KMS-11 (cell line): ENCODE data around the gene SLX9.

Experiments used
- H2AFZ ChIP-seq: fragments of 200-600 bp; sonication (generic); 2 replicates; pipeline ENCODE4 v1.6.1; 2016; ENCODE audit warnings: antibody characterized with exemption, mixed run types, low read depth
- H3K27ac ChIP-seq: fragments of 200-600 bp; sonication (generic); 2 replicates; pipeline ENCODE4 v1.6.1; 2016; ENCODE audit warnings: mild to moderate bottlenecking, mixed run types
- H3K27me3 ChIP-seq: fragments of 200-600 bp; sonication (generic); 2 replicates; pipeline ENCODE4 v1.6.1; 2017; ENCODE audit warnings: mild to moderate bottlenecking, low read depth, mixed run types, moderate library complexity; ENCODE audit not compliant: insufficient read depth
- H3K36me3 ChIP-seq: fragments of 200-600 bp; sonication (generic); 2 replicates; pipeline ENCODE4 v1.6.1; 2017; ENCODE audit warnings: mild to moderate bottlenecking, mixed run types; ENCODE audit not compliant: insufficient read depth
- H3K4me1 ChIP-seq: fragments of 200-600 bp; sonication (generic); 2 replicates; pipeline ENCODE4 v1.6.1; 2016; ENCODE audit warnings: mild to moderate bottlenecking, low read depth, mixed run types; ENCODE audit not compliant: poor library complexity, severe bottlenecking
- H3K4me2 ChIP-seq: fragments of 200-600 bp; sonication (generic); 2 replicates; pipeline ENCODE4 v1.7.0; 2016; ENCODE audit warnings: mild to moderate bottlenecking, mixed run types
- H3K4me3 ChIP-seq: fragments of 200-600 bp; sonication (generic); IDR thresholded peaks from 2 replicates; pipeline ENCODE4 v1.6.1; 2017; ENCODE audit warnings: low read depth, low read length, mixed read lengths; ENCODE audit not compliant: insufficient read depth
- H3K79me2 ChIP-seq: fragments of 200-600 bp; sonication (generic); 2 replicates; pipeline ENCODE4 v1.6.1; 2016; ENCODE audit warnings: low read depth, mixed run types; ENCODE audit not compliant: insufficient read depth
- H3K9ac ChIP-seq: fragments of 200-600 bp; sonication (generic); 2 replicates; pipeline ENCODE4 v1.6.1; 2016; ENCODE audit warnings: mild to moderate bottlenecking, mixed run types
- H4K20me1 ChIP-seq: fragments of 200-600 bp; sonication (generic); 2 replicates; pipeline ENCODE4 v1.6.1; 2016; ENCODE audit warnings: mild to moderate bottlenecking, mixed run types; ENCODE audit not compliant: insufficient read depth
- CTCF ChIP-seq: fragments of 200-600 bp; sonication (generic); conservative IDR thresholded peaks from 2 replicates; pipeline ENCODE4 v1.6.1; 2017; ENCODE audit warnings: low read depth, mild to moderate bottlenecking, antibody characterized with exemption, low read length, moderate library complexity, mixed read lengths

The SLX9 gene

GRCh38 chr21:44901391-44902074, 38.3 kb upstream of the SLX9 start:
- no peak for TF ChIP-seq CTCF
- Histone ChIP-seq H3K79me2 (no peaks in the 10 kb centered on the region), H3K4me1 (no peaks in the 10 kb centered on the region), H3K27me3 (peaks cover 92% of the 10 kb centered on the region), H3K36me3 (no peaks in the 10 kb centered on the region), H3K4me2 (no peak overlapping the region), H2AFZ (no peak overlapping the region), H3K4me3 (no peak overlapping the region), H4K20me1 (no peaks in the 10 kb centered on the region), H3K27ac (no peak overlapping the region), H3K9ac (no peak overlapping the region)

- H3K9ac ChIP-seq, result no peak overlapping the region
- H3K4me3 ChIP-seq, result no peak overlapping the region
- no peaks in the 10 kb centered on the region for H3K79me2 ChIP-seq
- peaks cover 92% of the 10 kb centered on the region for H3K27me3 ChIP-seq
- no peaks in the 10 kb centered on the region for H3K4me1 ChIP-seq
- H3K36me3 ChIP-seq, result no peaks in the 10 kb centered on the region
- no peak overlapping the region for H2AFZ ChIP-seq
- H3K27ac ChIP-seq, result no peak overlapping the region
- no peaks in the 10 kb centered on the region for H4K20me1 ChIP-seq
- no peak overlapping the region for H3K4me2 ChIP-seq
- no peak for TF ChIP-seq CTCF
Observed at GRCh38 chr21:44902268-44903049, 37.4 kb upstream of the SLX9 start.

GRCh38 chr21:44903050-44903685, 36.7 kb upstream of the SLX9 start:
- Histone ChIP-seq H3K27me3 (peaks cover 92% of the 10 kb centered on the region), H2AFZ (no peak overlapping the region), H3K79me2 (no peaks in the 10 kb centered on the region), H3K4me2 (no peak overlapping the region), H3K36me3 (no peaks in the 10 kb centered on the region), H3K9ac (no peak overlapping the region), H3K4me3 (no peak overlapping the region), H3K27ac (no peak overlapping the region), H3K4me1 (no peaks in the 10 kb centered on the region), H4K20me1 (no peaks in the 10 kb centered on the region)
- TF ChIP-seq CTCF, result no peak

- no peak overlapping the region for H3K27ac ChIP-seq
- H3K4me1 ChIP-seq, result no peaks in the 10 kb centered on the region
- no peak for TF ChIP-seq CTCF
- no peaks in the 10 kb centered on the region for H3K36me3 ChIP-seq
- no peak overlapping the region for H2AFZ ChIP-seq
- no peak overlapping the region for H3K4me3 ChIP-seq
- peaks cover 92% of the 10 kb centered on the region for H3K27me3 ChIP-seq
- H3K4me2 ChIP-seq, result no peak overlapping the region
- no peaks in the 10 kb centered on the region for H4K20me1 ChIP-seq
- H3K9ac ChIP-seq, result no peak overlapping the region
- no peaks in the 10 kb centered on the region for H3K79me2 ChIP-seq
Observed at GRCh38 chr21:44903689-44904088, 36.1 kb upstream of the SLX9 start.
